Tibial nerve (tissue), 4 donors: ENCODE results near the gene ECM1. TPM values are rescaled to one million over a fixed set of nuclear protein-coding genes. Genes with fewer than 3 reads are reported as not detected.

Source experiments
- DNase-seq, 2 donors: peaks; one replicate each; pipeline ENCODE4 v3.0.0-alpha.2; 2019; ENCODE audit warnings: low spot score in 2 of 2
- H3K27ac ChIP-seq, 4 donors: fragments of 200-600 bp; sonication (generic) in 3 of 4; one replicate each; pipeline ENCODE4 v1.5.1; 2017 to 2019; ENCODE audit warnings: mild to moderate bottlenecking in 1 of 4
- H3K27me3 ChIP-seq, 2 donors: fragments of 200-600 bp; sonication (generic) in 1 of 2; one replicate each; pipeline versions ENCODE4 v1.5.1 to v1.6.0; 2017 to 2019
- H3K36me3 ChIP-seq, 3 donors: fragments of 200-600 bp; sonication (generic); one replicate each; pipeline ENCODE4 v1.5.1; 2018 to 2019
- H3K4me1 ChIP-seq, 4 donors: fragments of 200-600 bp; sonication (generic) in 3 of 4; one replicate each; pipeline ENCODE4 v1.5.1; 2017 to 2019
- H3K4me3 ChIP-seq, 4 donors: fragments of 200-600 bp; sonication (generic) in 3 of 4; one replicate each; pipeline ENCODE4 v1.5.1; 2017 to 2019; ENCODE audit warnings: mild to moderate bottlenecking in 1 of 4, moderate library complexity in 1 of 4
- H3K9me3 ChIP-seq, 4 donors: fragments of 200-600 bp; sonication (generic) in 3 of 4; one replicate each; pipeline ENCODE4 v1.5.1; 2017 to 2019
- EP300 ChIP-seq, 2 donors: sonication (generic); formaldehyde crosslinking; IDR thresholded peaks; one replicate each; pipeline ENCODE4 v1.6.1; 2017; ENCODE audit warnings: antibody characterized with exemption in 2 of 2, mild to moderate bottlenecking in 1 of 2
- POLR2A ChIP-seq, 2 donors: fragments of 450-650 bp; IDR thresholded peaks; one replicate each; pipeline ENCODE4 v1.6.1; 2017; ENCODE audit warnings: antibody characterized with exemption in 2 of 2, mild to moderate bottlenecking in 2 of 2, moderate library complexity in 2 of 2
- WGBS, 2 donors: methylation state at CpG; one replicate each; pipeline ENCODE4 v1.1.5; 2018; 5-methylcytosine and 5-hydroxymethylcytosine counted together
- small RNA-seq: library from RNA; depleted of rRNA; stranded (forward); fragments of <200 nt; gene quantifications from one replicate; pipeline ENCODE3, GENCODE V24; 2016
- total RNA-seq, 4 donors: library from RNA; depleted of rRNA; stranded (reverse); fragments of >200 nt; gene quantifications; one replicate each; pipeline ENCODE4 v1.1.0, GENCODE V29; 2016
- TF ChIP-seq, protein P1 (sequence below), 5 experiments: fragments of 200-600 bp in 3 of 5; fragments of 450-650 bp in 2 of 5; sonication (generic) in 3 of 5; IDR thresholded peaks; one replicate each; pipeline ENCODE4 v1.5.1; 2016 to 2019; ENCODE audit warnings: antibody characterized with exemption in 5 of 5, mild to moderate bottlenecking in 3 of 5, moderate library complexity in 2 of 5

ECM1 gene
- total RNA-seq, 4 donors from 2014 or later, result 10.1 to 32.2 (median 15.0) TPM

DNA sequence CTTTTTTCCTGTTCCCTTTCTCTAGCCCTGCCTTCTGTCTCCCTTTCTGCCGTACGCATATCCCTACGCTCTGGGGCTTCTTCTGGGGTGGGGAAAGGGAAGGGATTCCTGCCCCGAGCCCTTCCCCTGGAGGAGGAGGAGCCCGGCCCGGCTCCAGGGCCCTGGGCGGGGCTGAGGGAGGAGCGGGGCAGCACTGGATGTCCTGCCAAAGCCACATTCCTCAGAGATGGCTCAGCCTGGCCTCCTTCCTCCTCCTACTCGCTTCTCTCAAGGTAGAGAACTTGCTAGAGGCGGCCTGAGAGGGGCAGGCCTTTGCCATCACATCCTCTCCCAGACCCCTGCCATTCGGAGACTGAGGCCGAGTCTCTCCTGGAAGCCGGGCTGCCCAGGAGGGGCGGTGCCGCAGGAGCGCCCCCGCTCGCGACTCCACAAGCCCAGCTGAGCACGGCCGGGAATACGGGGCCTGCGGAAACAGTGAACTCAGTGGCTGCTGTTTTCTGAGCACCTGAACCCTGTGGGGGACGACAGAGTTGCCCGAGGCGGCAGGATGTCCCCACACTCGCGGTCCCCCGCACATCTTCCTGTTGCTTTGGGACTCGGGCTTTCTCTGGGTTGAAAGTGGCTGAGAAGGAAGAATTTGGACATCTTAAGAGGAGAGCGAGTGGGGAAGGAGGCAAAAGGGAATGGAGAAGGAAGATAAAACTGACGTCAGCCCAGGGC lies 53.5 kb downstream of the ECM1 start:
- Histone ChIP-seq H3K36me3 (peaks cover 0 to 16% (median 0%) of the 10 kb centered on the region in 3 donors), H3K4me1 (peaks cover 11 to 88% (median 69%) of the 10 kb centered on the region in 4 donors), H3K9me3 (no peaks in the 10 kb centered on the region), H3K27me3 (no peaks in the 10 kb centered on the region), H3K4me3 (peak overlapping the region; percentile 41 to 57 (median 52)), H3K27ac (peak overlapping the region; percentile 97 to 100 (median 99))
- 0% methylated on average over 19 to 32 of the region's 32 CpGs for WGBS, 2 donors
- TF ChIP-seq POLR2A (IDR thresholded peaks at IDR 0.05) (peak; percentile 93 to 95), EP300 (IDR thresholded peaks at IDR 0.05) (peak; percentile 98 to 99)
- TF ChIP-seq, protein P1, sequence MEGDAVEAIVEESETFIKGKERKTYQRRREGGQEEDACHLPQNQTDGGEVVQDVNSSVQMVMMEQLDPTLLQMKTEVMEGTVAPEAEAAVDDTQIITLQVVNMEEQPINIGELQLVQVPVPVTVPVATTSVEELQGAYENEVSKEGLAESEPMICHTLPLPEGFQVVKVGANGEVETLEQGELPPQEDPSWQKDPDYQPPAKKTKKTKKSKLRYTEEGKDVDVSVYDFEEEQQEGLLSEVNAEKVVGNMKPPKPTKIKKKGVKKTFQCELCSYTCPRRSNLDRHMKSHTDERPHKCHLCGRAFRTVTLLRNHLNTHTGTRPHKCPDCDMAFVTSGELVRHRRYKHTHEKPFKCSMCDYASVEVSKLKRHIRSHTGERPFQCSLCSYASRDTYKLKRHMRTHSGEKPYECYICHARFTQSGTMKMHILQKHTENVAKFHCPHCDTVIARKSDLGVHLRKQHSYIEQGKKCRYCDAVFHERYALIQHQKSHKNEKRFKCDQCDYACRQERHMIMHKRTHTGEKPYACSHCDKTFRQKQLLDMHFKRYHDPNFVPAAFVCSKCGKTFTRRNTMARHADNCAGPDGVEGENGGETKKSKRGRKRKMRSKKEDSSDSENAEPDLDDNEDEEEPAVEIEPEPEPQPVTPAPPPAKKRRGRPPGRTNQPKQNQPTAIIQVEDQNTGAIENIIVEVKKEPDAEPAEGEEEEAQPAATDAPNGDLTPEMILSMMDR (IDR thresholded peaks at IDR 0.05), result peak in 3 of 5 experiments; percentile 2 to 67 (median 54)
- DNase-seq, result peak; percentile 91 to 93

GRCh38 chr1:150561974-150562445 lies 54.1 kb downstream of the ECM1 start:
- TF ChIP-seq EP300 (IDR thresholded peaks at IDR 0.05), result peak; percentile 92 to 98
- TF ChIP-seq, protein P1 (IDR thresholded peaks at IDR 0.05), result no peak
- TF ChIP-seq POLR2A (IDR thresholded peaks at IDR 0.05), result peak; percentile 24 to 43
- peak; percentile 86 to 88 for DNase-seq
- 0% methylated on average over 11 to 18 of the region's 18 CpGs for WGBS, 2 donors
- H3K27me3 ChIP-seq, result no peaks in the 10 kb centered on the region
- peak overlapping the region; percentile 41 to 57 (median 52) for H3K4me3 ChIP-seq
- H3K36me3 ChIP-seq, result peaks cover 0 to 10% (median 0%) of the 10 kb centered on the region in 3 donors
- no peaks in the 10 kb centered on the region for H3K9me3 ChIP-seq
- peak overlapping the region; percentile 97 to 100 (median 99) for H3K27ac ChIP-seq
- peaks cover 11 to 88% (median 75%) of the 10 kb centered on the region in 4 donors for H3K4me1 ChIP-seq

DNA sequence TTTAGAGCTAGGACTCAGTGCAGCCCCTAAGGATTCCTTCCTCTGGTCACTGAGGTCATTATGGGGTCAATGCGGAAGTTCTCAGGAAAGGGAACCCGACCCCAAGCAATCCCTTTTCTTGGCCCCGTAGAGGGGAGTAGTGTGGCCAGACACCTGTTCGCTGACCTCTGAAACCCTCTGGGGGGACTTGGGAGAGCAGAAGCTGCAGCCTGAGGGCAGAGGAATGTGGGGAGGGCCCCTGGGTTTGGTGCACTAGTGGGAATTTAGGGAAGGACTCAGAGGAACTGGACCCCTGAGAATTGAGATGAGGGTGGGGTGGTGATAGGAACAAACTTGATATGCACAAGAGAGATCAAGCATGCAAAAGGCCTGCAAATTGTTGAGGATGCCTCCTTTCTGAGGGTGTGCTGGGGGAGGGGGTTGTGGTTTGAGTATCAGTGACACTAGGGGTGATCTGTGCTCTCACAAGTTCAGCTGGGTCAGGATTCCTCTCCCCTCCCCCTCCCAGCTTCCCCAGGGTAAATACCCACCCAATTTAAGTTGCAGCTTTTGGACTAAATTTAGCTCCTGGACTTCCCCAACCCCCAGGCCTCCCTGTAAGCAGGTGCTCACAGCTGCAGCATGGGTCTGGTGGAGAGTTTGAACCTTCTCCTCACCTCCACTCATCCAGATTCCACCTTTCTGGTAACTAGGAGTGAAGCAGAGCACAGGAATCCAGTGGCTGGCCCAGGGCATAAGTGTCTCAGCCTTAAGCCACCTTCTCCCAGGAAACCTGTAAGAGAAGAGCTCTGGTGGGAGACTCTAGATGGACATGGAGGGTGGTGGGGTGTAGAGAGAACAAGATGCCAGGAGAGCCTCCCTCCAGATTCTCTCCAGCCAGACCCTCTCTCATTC lies 54.8 kb downstream of the ECM1 start:
- TF ChIP-seq EP300 (IDR thresholded peaks at IDR 0.05) (no peak), POLR2A (IDR thresholded peaks at IDR 0.05) (no peak)
- TF ChIP-seq, protein P1 (IDR thresholded peaks at IDR 0.05), result no peak
- WGBS, 2 donors, result 14 to 16% methylated on average over 4 of the region's 4 CpGs
- peak in 1 of 2 donors; percentile 13 for DNase-seq
- peak overlapping the region; percentile 97 to 100 (median 99) for H3K27ac ChIP-seq
- H3K9me3 ChIP-seq, result no peaks in the 10 kb centered on the region
- no peaks in the 10 kb centered on the region for H3K27me3 ChIP-seq
- H3K4me1 ChIP-seq, result peaks cover 11 to 88% (median 80%) of the 10 kb centered on the region in 4 donors
- H3K4me3 ChIP-seq, result peak overlapping the region; percentile 41 to 57 (median 52)
- H3K36me3 ChIP-seq, result peaks cover 0 to 3% (median 0%) of the 10 kb centered on the region in 3 donors

Small RNA genes within 50 kb of the gene (small RNA-seq; reads per million reads assigned to genes)
- not detected for gene MIR4257

Other genes with a start within 250 kb of the ECM1 start
- gene APH1A, start 239.1 kb upstream of the ECM1 start, total RNA-seq, result 100 to 1,000 TPM in 1 of 4 donors, 10 to 100 TPM in 3; 68.1 to 108 (median 87.3) TPM
- 10 to 100 TPM in 3 of 4 donors, 1 to 10 TPM in 1; 5.2 to 25.8 (median 14.1) TPM for gene C1orf54, start 235.3 kb upstream of the ECM1 start, total RNA-seq
- gene CIART, start 225.6 kb upstream of the ECM1 start, total RNA-seq, result 10 to 100 TPM in 1 of 4 donors, 1 to 10 TPM in 3; 2.7 to 12.8 (median 6.4) TPM
- 10 to 100 TPM; 31.4 to 55.5 (median 44.3) TPM for gene MRPS21, start 214.2 kb upstream of the ECM1 start, total RNA-seq
- 10 to 100 TPM; 50.4 to 81.0 (median 66.3) TPM for gene PRPF3, start 186.6 kb upstream of the ECM1 start, total RNA-seq
- 10 to 100 TPM; 16.2 to 27.6 (median 24.8) TPM for gene RPRD2, start 144.0 kb upstream of the ECM1 start, total RNA-seq
- 10 to 100 TPM; 12.2 to 25.5 (median 18.6) TPM for gene TARS2, start 20.7 kb upstream of the ECM1 start, total RNA-seq
- gene FALEC, start 7.6 kb downstream of the ECM1 start, total RNA-seq, result not detected
- gene ADAMTSL4, start 41.3 kb downstream of the ECM1 start, total RNA-seq, result 100 to 1,000 TPM in 2 of 4 donors, 10 to 100 TPM in 2; 54.4 to 132 (median 93.2) TPM
- 100 to 1,000 TPM; 235 to 306 (median 258) TPM for gene MCL1, start 71.5 kb downstream of the ECM1 start, total RNA-seq
- 100 to 1,000 TPM; 120 to 331 (median 231) TPM for gene ENSA, start 121.5 kb downstream of the ECM1 start, total RNA-seq
- gene GOLPH3L, start 189.0 kb downstream of the ECM1 start, total RNA-seq, result 10 to 100 TPM; 20.6 to 30.9 (median 26.5) TPM
- gene HORMAD1, start 212.8 kb downstream of the ECM1 start, total RNA-seq, result 1 to 10 TPM in 3 of 4 donors, under 1 TPM in 1; 0.39 to 8.7 (median 2.5) TPM